H9 (cell line): Measurements from ENCODE around the gene ATF6. TPM values are rescaled to one million over a fixed set of nuclear protein-coding genes. Genes with fewer than 3 reads are reported as not detected.

Experiments used
- DNase-seq: peaks from one replicate; pipeline ENCODE4 v3.0.0-alpha.2; 2017
- H2AFZ ChIP-seq: one replicate; pipeline ENCODE4 v1.6.1; 2013; ENCODE audit warnings: mild to moderate bottlenecking, low read length, control low read depth, moderate library complexity
- H2AK5ac ChIP-seq: 2 replicates; pipeline ENCODE4 v1.6.1; 2013; ENCODE audit warnings: low read length, control low read depth, mixed read lengths; ENCODE audit not compliant: insufficient read length
- H2BK120ac ChIP-seq: one replicate; pipeline ENCODE4 v1.6.1; 2013; ENCODE audit warnings: low read depth, mild to moderate bottlenecking, low read length, control low read depth, inconsistent platforms; ENCODE audit not compliant: poor library complexity, severe bottlenecking
- H2BK12ac ChIP-seq: 2 replicates; pipeline ENCODE4 v1.6.1; 2013; ENCODE audit warnings: low read length, control low read depth, mixed read lengths, low read depth; ENCODE audit not compliant: insufficient read length
- H2BK15ac ChIP-seq: 2 replicates; pipeline ENCODE4 v1.6.1; 2013; ENCODE audit warnings: low read depth, low read length, control low read depth
- H2BK20ac ChIP-seq: one replicate; pipeline ENCODE4 v1.6.1; 2013; ENCODE audit warnings: low read depth, mild to moderate bottlenecking, low read length, control low read depth, inconsistent platforms; ENCODE audit not compliant: poor library complexity, severe bottlenecking
- H2BK5ac ChIP-seq: 2 replicates; pipeline ENCODE4 v1.6.1; 2013; ENCODE audit warnings: low read length, control low read depth, mixed read lengths; ENCODE audit not compliant: insufficient read length
- H3K14ac ChIP-seq: 2 replicates; pipeline ENCODE4 v1.6.1; 2013; ENCODE audit warnings: low read length, control low read depth; ENCODE audit not compliant: insufficient read depth
- H3K18ac ChIP-seq: 2 replicates; pipeline ENCODE4 v1.6.1; 2013; ENCODE audit warnings: low read depth, mild to moderate bottlenecking, mixed read lengths, low read length, control low read depth; ENCODE audit not compliant: insufficient read length
- H3K23ac ChIP-seq: 2 replicates; pipeline ENCODE4 v1.6.1; 2013; ENCODE audit warnings: low read length, control low read depth, mixed read lengths, low read depth; ENCODE audit not compliant: insufficient read length
- H3K23me2 ChIP-seq: 2 replicates; pipeline ENCODE4 v1.6.1; 2013; ENCODE audit warnings: low read depth, mild to moderate bottlenecking, mixed read lengths, low read length, control low read depth; ENCODE audit not compliant: insufficient read length, poor library complexity, severe bottlenecking
- H3K27ac ChIP-seq: 2 replicates; pipeline ENCODE4 v1.5.1; 2013; ENCODE audit warnings: low read length, control low read depth, mixed read lengths, low read depth; ENCODE audit not compliant: insufficient read length
- H3K27me3 ChIP-seq: 2 replicates; pipeline ENCODE4 v1.6.1; 2013; ENCODE audit warnings: low read length, control low read depth, inconsistent platforms; ENCODE audit not compliant: insufficient read depth
- H3K4ac ChIP-seq: 2 replicates; pipeline ENCODE4 v1.6.1; 2013; ENCODE audit warnings: low read depth, mild to moderate bottlenecking, control low read depth, inconsistent platforms, low read length, moderate library complexity
- H3K4me1 ChIP-seq: 2 replicates; pipeline ENCODE4 v1.6.1; 2013; ENCODE audit warnings: low read length, control low read depth, inconsistent platforms; ENCODE audit not compliant: insufficient read depth
- H3K4me2 ChIP-seq: 2 replicates; pipeline ENCODE4 v1.6.1; 2013; ENCODE audit warnings: low read length, control low read depth, mixed read lengths; ENCODE audit not compliant: insufficient read length, insufficient read depth
- H3K56ac ChIP-seq: 2 replicates; pipeline ENCODE4 v1.6.1; 2013; ENCODE audit warnings: low read depth, mild to moderate bottlenecking, mixed read lengths, low read length, control low read depth; ENCODE audit not compliant: insufficient read length
- H3K79me1 ChIP-seq: 2 replicates; pipeline ENCODE4 v1.6.1; 2013; ENCODE audit warnings: low read depth, mild to moderate bottlenecking, moderate library complexity, low read length, control low read depth, inconsistent platforms; ENCODE audit not compliant: insufficient read depth, poor library complexity, severe bottlenecking
- H3K79me2 ChIP-seq: 2 replicates; pipeline ENCODE4 v1.6.1; 2013; ENCODE audit warnings: low read length, control low read depth, inconsistent platforms; ENCODE audit not compliant: insufficient read depth
- H3K9ac ChIP-seq: 2 replicates; pipeline ENCODE4 v1.6.1; 2013; ENCODE audit warnings: low read length, control low read depth, mixed read lengths; ENCODE audit not compliant: insufficient read length; ENCODE audit errors: extremely low read depth
- H3K9me3 ChIP-seq: one replicate; pipeline ENCODE4 v1.6.1; 2013; ENCODE audit warnings: low read depth, low read length, inconsistent platforms; ENCODE audit not compliant: control insufficient read depth
- H3T11ph ChIP-seq: one replicate; pipeline ENCODE4 v1.6.1; 2013; ENCODE audit warnings: mild to moderate bottlenecking, low read length, control low read depth, inconsistent platforms
- H4K20me1 ChIP-seq: one replicate; pipeline ENCODE4 v1.6.1; 2013; ENCODE audit not compliant: control insufficient read depth, insufficient read length, insufficient read depth
- H4K5ac ChIP-seq: 2 replicates; pipeline ENCODE4 v1.6.1; 2013; ENCODE audit warnings: low read depth, mild to moderate bottlenecking, mixed read lengths, low read length, control low read depth; ENCODE audit not compliant: insufficient read length
- H4K8ac ChIP-seq: replicated peaks from 2 replicates; pipeline ENCODE4 v1.6.1; 2013; ENCODE audit warnings: low read length, control low read depth, mixed read lengths, low read depth; ENCODE audit not compliant: insufficient read length
- H4K91ac ChIP-seq: 2 replicates; pipeline ENCODE4 v1.6.1; 2013; ENCODE audit warnings: low read depth, mild to moderate bottlenecking, moderate library complexity, mixed read lengths, low read length, control low read depth; ENCODE audit not compliant: insufficient read length
- H3K27ac Mint-ChIP-seq, 3 experiments: 2 replicates in 2 of 3; 3 replicates in 1 of 3; pipeline ENCODE4 v1.8.0; 2020 to 2021; ENCODE audit warnings: mixed read lengths in 3 of 3, mild to moderate bottlenecking in 1 of 3, moderate library complexity in 1 of 3
- H3K27me3 Mint-ChIP-seq: 2 replicates; pipeline ENCODE4 v1.8.0; 2021; ENCODE audit warnings: low read depth, mild to moderate bottlenecking, moderate library complexity, mixed read lengths
- H3K36me3 Mint-ChIP-seq, 3 experiments: 2 replicates in 2 of 3; 3 replicates in 1 of 3; pipeline ENCODE4 v1.8.0; 2020 to 2021; ENCODE audit warnings: low read depth in 3 of 3, mixed read lengths in 3 of 3; ENCODE audit not compliant: insufficient read depth in 1 of 3
- H3K4me1 Mint-ChIP-seq, 2 experiments: 2 replicates each; pipeline ENCODE4 v1.8.0; 2020; ENCODE audit warnings: mixed read lengths in 2 of 2
- H3K4me3 Mint-ChIP-seq, 2 experiments: 2 replicates in 1 of 2; 3 replicates in 1 of 2; pipeline ENCODE4 v1.8.0; 2020 to 2021; ENCODE audit warnings: mild to moderate bottlenecking in 2 of 2, mixed read lengths in 2 of 2, moderate library complexity in 1 of 2
- H3K9me3 Mint-ChIP-seq, 2 experiments: 2 replicates in 1 of 2; 3 replicates in 1 of 2; pipeline ENCODE4 v1.8.0; 2020; ENCODE audit warnings: mild to moderate bottlenecking in 2 of 2, mixed read lengths in 2 of 2, moderate library complexity in 1 of 2
- WGBS: extraction: QIAGEN DNeasy Blood & Tissue Kit; methylation state at CpG from one replicate; pipeline ENCODE4 v1.1.7; 2013; ENCODE audit warnings: missing lambda C conversion rate, low lambda C conversion rate, mixed read lengths; ENCODE audit not compliant: insufficient read length; ENCODE audit errors: extremely low coverage; 5-methylcytosine and 5-hydroxymethylcytosine counted together
- total RNA-seq: library from RNA; stranded (reverse); gene quantifications from 2 replicates; pipeline ENCODE4 v1.2.1, GENCODE V29; 2021
- TF ChIP-seq, protein P1 (sequence below): fragments of 200-600 bp; sonication (generic); conservative IDR thresholded peaks from 3 replicates; pipeline ENCODE4 v1.8.0; 2021; ENCODE audit warnings: antibody characterized with exemption, mild to moderate bottlenecking

ATF6 gene
- total RNA-seq, 1 experiment from 2014 or later = 11.2 TPM

DNA sequence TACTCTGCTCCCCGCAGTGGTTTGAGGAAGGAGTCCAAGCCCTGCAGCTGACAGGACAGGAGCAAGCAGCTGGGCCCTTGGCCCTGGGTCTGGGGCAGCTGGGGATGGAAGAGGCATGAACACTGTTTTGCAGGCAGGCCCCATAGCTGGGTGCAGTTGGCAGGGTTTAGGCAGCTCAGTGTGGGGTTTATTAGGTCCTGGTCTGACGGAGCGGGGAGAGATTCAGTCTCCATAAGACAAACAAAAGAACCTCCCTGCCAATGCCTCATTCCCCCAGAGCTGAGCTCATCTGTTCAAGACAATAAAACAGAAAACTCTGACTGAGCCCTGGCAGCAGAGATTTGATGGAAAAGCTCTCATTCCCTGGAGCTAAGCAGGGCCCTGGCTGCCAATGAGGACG, 220.2 kb downstream of the ATF6 start:
- no peaks in the 10 kb centered on the region for H3K79me2 ChIP-seq
- peaks cover 8 to 14% of the 10 kb centered on the region in 2 experiments for H3K9me3 Mint-ChIP-seq
- WGBS = no CpG with 5 or more reads among the region's 4 CpGs
- no peak overlapping the region for H3K27ac Mint-ChIP-seq
- H4K5ac ChIP-seq = no peak overlapping the region
- H2AK5ac ChIP-seq = no peak overlapping the region
- DNase-seq = no peak
- no peak overlapping the region for H3K14ac ChIP-seq
- H3K18ac ChIP-seq = no peak overlapping the region
- no peaks in the 10 kb centered on the region for H3K23me2 ChIP-seq
- no peaks in the 10 kb centered on the region for H3K4me1 Mint-ChIP-seq
- no peak overlapping the region for H3T11ph ChIP-seq
- peaks cover 7% of the 10 kb centered on the region for H3K27me3 Mint-ChIP-seq
- H3K79me1 ChIP-seq = no peaks in the 10 kb centered on the region
- H3K4me1 ChIP-seq = no peaks in the 10 kb centered on the region
- peaks cover 10% of the 10 kb centered on the region for H3K9me3 ChIP-seq
- H3K27ac ChIP-seq = no peak overlapping the region
- H2BK120ac ChIP-seq = no peak overlapping the region
- H2BK12ac ChIP-seq = no peak overlapping the region
- no peak overlapping the region for H2BK20ac ChIP-seq
- TF ChIP-seq, protein P1, sequence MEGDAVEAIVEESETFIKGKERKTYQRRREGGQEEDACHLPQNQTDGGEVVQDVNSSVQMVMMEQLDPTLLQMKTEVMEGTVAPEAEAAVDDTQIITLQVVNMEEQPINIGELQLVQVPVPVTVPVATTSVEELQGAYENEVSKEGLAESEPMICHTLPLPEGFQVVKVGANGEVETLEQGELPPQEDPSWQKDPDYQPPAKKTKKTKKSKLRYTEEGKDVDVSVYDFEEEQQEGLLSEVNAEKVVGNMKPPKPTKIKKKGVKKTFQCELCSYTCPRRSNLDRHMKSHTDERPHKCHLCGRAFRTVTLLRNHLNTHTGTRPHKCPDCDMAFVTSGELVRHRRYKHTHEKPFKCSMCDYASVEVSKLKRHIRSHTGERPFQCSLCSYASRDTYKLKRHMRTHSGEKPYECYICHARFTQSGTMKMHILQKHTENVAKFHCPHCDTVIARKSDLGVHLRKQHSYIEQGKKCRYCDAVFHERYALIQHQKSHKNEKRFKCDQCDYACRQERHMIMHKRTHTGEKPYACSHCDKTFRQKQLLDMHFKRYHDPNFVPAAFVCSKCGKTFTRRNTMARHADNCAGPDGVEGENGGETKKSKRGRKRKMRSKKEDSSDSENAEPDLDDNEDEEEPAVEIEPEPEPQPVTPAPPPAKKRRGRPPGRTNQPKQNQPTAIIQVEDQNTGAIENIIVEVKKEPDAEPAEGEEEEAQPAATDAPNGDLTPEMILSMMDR = no peak
- H3K56ac ChIP-seq = no peak overlapping the region
- H3K27me3 ChIP-seq = no peaks in the 10 kb centered on the region
- H4K20me1 ChIP-seq = no peaks in the 10 kb centered on the region
- H3K4me2 ChIP-seq = no peak overlapping the region
- no peak overlapping the region for H3K23ac ChIP-seq
- H2BK5ac ChIP-seq = no peak overlapping the region
- no peak overlapping the region for H3K4me3 Mint-ChIP-seq
- no peak overlapping the region for H2AFZ ChIP-seq
- H3K4ac ChIP-seq = no peak overlapping the region
- H4K8ac ChIP-seq = no peak overlapping the region
- H3K36me3 Mint-ChIP-seq = peaks cover 2 to 13% (median 7%) of the 10 kb centered on the region in 3 experiments; a peak in 5 of 7 replicates
- no peak overlapping the region for H4K91ac ChIP-seq
- H3K9ac ChIP-seq = no peak overlapping the region
- H2BK15ac ChIP-seq = no peak overlapping the region
